Thyroid gland (tissue), 4 donors: ENCODE data around the gene PLEKHD1. TPM values are rescaled to one million over a fixed set of nuclear protein-coding genes. Genes with fewer than 3 reads are reported as not detected.

Experiments
- DNase-seq, 2 donors: peaks; one replicate each; pipeline ENCODE4 v3.0.0-alpha.2; 2019
- H3K27ac ChIP-seq, 3 donors: fragments of 200-600 bp; sonication (generic); 1 replicate in 2 of 3; 2 replicates in 1 of 3; pipeline ENCODE4 v1.5.1; 2016 to 2019; ENCODE audit warnings: mild to moderate bottlenecking in 1 of 3, moderate library complexity in 1 of 3
- H3K27me3 ChIP-seq: fragments of 200-600 bp; sonication (generic); one replicate; pipeline ENCODE4 v1.5.1; 2019
- H3K36me3 ChIP-seq, 2 donors: fragments of 200-600 bp; sonication (generic); one replicate each; pipeline ENCODE4 v1.5.1; 2016 to 2019
- H3K4me1 ChIP-seq, 2 donors: fragments of 200-600 bp; sonication (generic); one replicate each; pipeline ENCODE4 v1.5.1; 2017 to 2019
- H3K4me3 ChIP-seq, 3 donors: fragments of 200-600 bp; sonication (generic); replicated peaks in 1 of 3; 1 replicate in 2 of 3; 2 replicates in 1 of 3; pipeline ENCODE4 v1.5.1; 2016; ENCODE audit warnings: mild to moderate bottlenecking in 1 of 3
- H3K9me3 ChIP-seq: fragments of 200-600 bp; sonication (generic); one replicate; pipeline ENCODE4 v1.5.1; 2017
- CTCF ChIP-seq, 6 experiments: fragments of 200-600 bp in 3 of 6; fragments of 450-650 bp in 3 of 6; sonication (generic) in 3 of 6; IDR thresholded peaks; one replicate each; pipeline ENCODE4 v1.5.1; 2016 to 2019; ENCODE audit warnings: antibody characterized with exemption in 6 of 6, mild to moderate bottlenecking in 2 of 6, inconsistent platforms in 1 of 6, moderate library complexity in 1 of 6
- POLR2A ChIP-seq, 2 donors: fragments of 450-650 bp; IDR thresholded peaks; one replicate each; pipeline ENCODE4 v1.6.1; 2017; ENCODE audit warnings: antibody characterized with exemption in 2 of 2, mild to moderate bottlenecking in 2 of 2, moderate library complexity in 1 of 2
- WGBS, 2 donors: methylation state at CpG; one replicate each; pipeline ENCODE4 v1.1.5; 2017; 5-methylcytosine and 5-hydroxymethylcytosine counted together
- intact Hi-C: fragments of 100-400 bp; cut with DNase I; formaldehyde crosslinking; loops from one replicate; pipeline ENCODE4 v1.15.1; 2023
- total RNA-seq, 4 donors: library from RNA; depleted of rRNA; stranded (reverse); fragments of >200 nt; gene quantifications; one replicate each; pipeline ENCODE4 v1.2.3, GENCODE V29; 2016

PLEKHD1 gene
- total RNA-seq, 4 donors from 2014 or later: 0.40 to 7.6 (median 2.7) TPM

GRCh38 chr14:69505338-69506240 lies 21.1 kb downstream of the PLEKHD1 start:
- no peaks in the 10 kb centered on the region for H3K9me3 ChIP-seq
- TF ChIP-seq POLR2A (IDR thresholded peaks at IDR 0.05) (no peak), CTCF (IDR thresholded peaks at IDR 0.05) (no peak)
- 80 to 83% methylated on average over 7 to 8 of the region's 8 CpGs for WGBS, 2 donors
- H3K27me3 ChIP-seq: no peaks in the 10 kb centered on the region
- DNase-seq: peak; percentile 52 to 61
- H3K36me3 ChIP-seq: no peaks in the 10 kb centered on the region
- H3K4me3 ChIP-seq: no peak overlapping the region
- no peak overlapping the region for H3K27ac ChIP-seq
- intact Hi-C loops: no loop called here
- H3K4me1 ChIP-seq: peaks cover 26 to 32% of the 10 kb centered on the region in 2 donors

GRCh38 chr14:69506241-69506595 lies 21.7 kb downstream of the PLEKHD1 start:
- H3K4me3 ChIP-seq: no peak overlapping the region

GRCh38 chr14:69518289-69519101 lies 34.0 kb downstream of the PLEKHD1 start:
- intact Hi-C loops: no loop called here
- peak; percentile 91 to 94 for DNase-seq
- Histone ChIP-seq H3K4me3 (no peak overlapping the region), H3K9me3 (no peaks in the 10 kb centered on the region), H3K27me3 (no peaks in the 10 kb centered on the region), H3K4me1 (peaks cover 27 to 30% of the 10 kb centered on the region in 2 donors), H3K27ac (peak overlapping the region; percentile 3 to 82 (median 75)), H3K36me3 (no peaks in the 10 kb centered on the region)
- WGBS, 2 donors: 17% methylated on average over 4 of the region's 4 CpGs
- TF ChIP-seq POLR2A (IDR thresholded peaks at IDR 0.05): no peak
- peak in 1 of 6 experiments; percentile 11 for TF ChIP-seq CTCF (IDR thresholded peaks at IDR 0.05)

More at GRCh38 chr14:69506241-69506595, 21.7 kb downstream of the PLEKHD1 start:
- DNase-seq: no peak
- 44 to 46% methylated on average over 1 of the region's 1 CpG for WGBS, 2 donors
- Histone ChIP-seq H3K4me1 (peaks cover 19 to 25% of the 10 kb centered on the region in 2 donors), H3K27ac (no peak overlapping the region), H3K9me3 (no peaks in the 10 kb centered on the region), H3K27me3 (no peaks in the 10 kb centered on the region), H3K36me3 (no peaks in the 10 kb centered on the region)
- TF ChIP-seq CTCF (IDR thresholded peaks at IDR 0.05) (no peak), POLR2A (IDR thresholded peaks at IDR 0.05) (no peak)
- intact Hi-C loops: no loop called here

- peak; percentile 54 to 68 for DNase-seq
- intact Hi-C loops: no loop called here
Observed at GRCh38 chr14:69519204-69520100, 34.9 kb downstream of the PLEKHD1 start.

More at GRCh38 chr14:69519204-69520100, 34.9 kb downstream of the PLEKHD1 start:
- Histone ChIP-seq H3K27me3 (no peaks in the 10 kb centered on the region), H3K4me3 (no peak overlapping the region), H3K36me3 (no peaks in the 10 kb centered on the region), H3K27ac (peak overlapping the region; percentile 3 to 82 (median 75)), H3K4me1 (peaks cover 27 to 30% of the 10 kb centered on the region in 2 donors), H3K9me3 (no peaks in the 10 kb centered on the region)
- WGBS, 2 donors: 44 to 57% methylated on average over 22 of the region's 22 CpGs
- TF ChIP-seq POLR2A (IDR thresholded peaks at IDR 0.05): no peak
- TF ChIP-seq CTCF (IDR thresholded peaks at IDR 0.05): no peak
